K562 (cell line): Measurements from ENCODE around the gene ZNF541. TPM values are rescaled to one million over a fixed set of nuclear protein-coding genes. Genes with fewer than 3 reads are reported as not detected.

ENCODE experiments used
- ATAC-seq: fragments of 200-7000 bp; cut with Tn5 transposase; 3 replicates; pipeline ENCODE4 v1.9.1; 2020; ENCODE audit warnings: moderate library complexity
- BruUV-seq: library from RNA; stranded (reverse); fragments of 400-500 nt; replicated peaks from 2 replicates; lab custom pipeline; 2021; lab: Mats Ljungman, UMichigan
- CTCF ChIA-PET: fragments of 300-600 bp; formaldehyde crosslinking; extraction: SDS; loops from one replicate; lab custom pipeline; 2021; ENCODE audit warnings: low intra/inter-chr PET ratio; lab: Yijun Ruan, JAX
- POLR2A ChIA-PET: fragments of 300-600, 350-650 bp; sonication (Branson Sonifier 250); formaldehyde crosslinking; extraction: SDS; loops from one replicate; lab custom pipeline; 2021; ENCODE audit warnings: antibody characterized with exemption, inconsistent platforms; lab: Yijun Ruan, JAX
- DNase-seq, 4 experiments: peaks; one replicate each; pipeline versions ENCODE4 v3.0.0 to v3.0.0-alpha.2; 2011 to 2018; ENCODE audit warnings: low spot score in 3 of 4, mixed read lengths in 3 of 4; ENCODE audit errors: extremely low read depth in 1 of 4
- FAIRE-seq: peaks from 2 replicates; lab custom pipeline; 2011; peaks lifted over from hg19 to GRCh38; lab: Jason Lieb, UNC
- H2AFZ ChIP-seq: 2 replicates; pipeline ENCODE4 v1.6.0; 2011; ENCODE audit warnings: low read depth, low read length, control low read depth, inconsistent platforms
- H3K27ac ChIP-seq: fragments of 200-600 bp; 3 replicates; pipeline ENCODE4 v1.8.0; 2011; ENCODE audit warnings: low read depth, mild to moderate bottlenecking, control low read depth, inconsistent platforms, low read length, moderate library complexity, mixed read lengths; ENCODE audit errors: extremely low read depth
- H3K27me3 ChIP-seq, 2 experiments: fragments of 300-600 bp in 1 of 2; 2 replicates in 1 of 2; 3 replicates in 1 of 2; pipeline versions ENCODE4 v1.6.0 to v1.8.0; 2011; ENCODE audit warnings: inconsistent platforms in 2 of 2, low read length in 2 of 2, mild to moderate bottlenecking in 1 of 2, mixed read lengths in 1 of 2, moderate library complexity in 1 of 2; ENCODE audit not compliant: control insufficient read depth in 2 of 2, insufficient read depth in 2 of 2
- H3K36me3 ChIP-seq: fragments of 300-600 bp; 3 replicates; pipeline ENCODE4 v1.8.0; 2011; ENCODE audit warnings: mild to moderate bottlenecking, low read length, inconsistent platforms; ENCODE audit not compliant: control insufficient read depth, insufficient read depth
- H3K4me1 ChIP-seq, 2 experiments: fragments of 200-600 bp in 1 of 2; replicated peaks in 1 of 2; 2 replicates in 1 of 2; 3 replicates in 1 of 2; pipeline versions ENCODE4 v1.5.1 to v1.8.0; 2011; ENCODE audit warnings: inconsistent platforms in 2 of 2, low read length in 2 of 2, mild to moderate bottlenecking in 1 of 2, mixed read lengths in 1 of 2, moderate library complexity in 1 of 2; ENCODE audit not compliant: control insufficient read depth in 2 of 2, insufficient read depth in 2 of 2
- H3K4me2 ChIP-seq: 2 replicates; pipeline ENCODE4 v1.6.1; 2011; ENCODE audit warnings: low read length, control low read depth, inconsistent platforms, mixed read lengths; ENCODE audit not compliant: insufficient read depth
- H3K4me3 ChIP-seq: fragments of 200-600 bp; sonication (generic), shearing (Covaris generic); 2 replicates; pipeline ENCODE4 v1.5.1; 2016; ENCODE audit warnings: control low read depth, inconsistent platforms
- H3K79me2 ChIP-seq: fragments of 200-600 bp; 3 replicates; pipeline ENCODE4 v1.8.0; 2011; ENCODE audit warnings: low read length, inconsistent platforms; ENCODE audit not compliant: control insufficient read depth, insufficient read depth
- H3K9ac ChIP-seq, 2 experiments: 2 replicates each; pipeline versions ENCODE4 v1.6.0 to v1.6.1; 2011; ENCODE audit warnings: low read depth in 2 of 2, low read length in 2 of 2, control low read depth in 1 of 2, inconsistent platforms in 1 of 2, mild to moderate bottlenecking in 1 of 2, mixed read lengths in 1 of 2; ENCODE audit not compliant: insufficient read depth in 1 of 2
- H3K9me1 ChIP-seq: one replicate; pipeline ENCODE4 v1.6.0; 2011; ENCODE audit warnings: inconsistent platforms, mild to moderate bottlenecking, low read length, moderate library complexity; ENCODE audit not compliant: control insufficient read depth, insufficient read depth
- H3K9me3 ChIP-seq: replicated peaks from 2 replicates; pipeline ENCODE4 v1.5.1; 2011; ENCODE audit warnings: low read depth, low read length, inconsistent platforms; ENCODE audit not compliant: control insufficient read depth, insufficient read depth
- H4K20me1 ChIP-seq: replicated peaks from 2 replicates; pipeline ENCODE4 v1.6.1; 2011; ENCODE audit warnings: low read length, inconsistent platforms, mixed read lengths; ENCODE audit not compliant: control insufficient read depth, insufficient read depth
- CBX1 ChIP-seq: sonication (generic); IDR thresholded peaks from 2 replicates; pipeline ENCODE4 v1.6.1; 2016; ENCODE audit warnings: antibody characterized with exemption, low read depth, mild to moderate bottlenecking
- E2F5 ChIP-seq: sonication (generic); formaldehyde crosslinking; IDR thresholded peaks from 2 replicates; pipeline ENCODE4 v1.8.0; 2022; ENCODE audit warnings: mild to moderate bottlenecking, missing genetic modification reagents
- EGR1 ChIP-seq: fragments of 450-650 bp; conservative IDR thresholded peaks from 2 replicates; pipeline ENCODE4 v1.6.1; 2017; ENCODE audit warnings: mild to moderate bottlenecking
- ELF1 ChIP-seq: fragments of 200-800 bp; sonication (Bioruptor generic); IDR thresholded peaks from 2 replicates; pipeline ENCODE4 v1.6.1; 2016; ENCODE audit warnings: missing genetic modification characterization, missing compliant biosample characterization
- ETS1 ChIP-seq: conservative IDR thresholded peaks from 2 replicates; pipeline ENCODE4 v1.6.1; 2011; ENCODE audit warnings: low read depth, mild to moderate bottlenecking, low read length; ENCODE audit not compliant: control insufficient read depth
- HMGN3 ChIP-seq: IDR thresholded peaks from 2 replicates; pipeline ENCODE4 v1.6.1; 2011; ENCODE audit warnings: borderline replicate concordance, low read depth, mild to moderate bottlenecking, mixed read lengths, low read length; ENCODE audit not compliant: insufficient read length; ENCODE audit errors: extremely low read depth
- ID3 ChIP-seq, 2 experiments: fragments of 250-450 bp in 1 of 2; fragments of 450-650 bp in 1 of 2; sonication (Bioruptor Pico) in 1 of 2; IDR thresholded peaks; 2 replicates each; pipeline versions ENCODE4 v1.6.1 to v1.8.0; 2016 to 2021; ENCODE audit warnings: mild to moderate bottlenecking in 2 of 2, moderate library complexity in 2 of 2, missing compliant biosample characterization in 1 of 2, missing genetic modification characterization in 1 of 2
- IRF2 ChIP-seq: sonication (generic); formaldehyde crosslinking; IDR thresholded peaks from 2 replicates; pipeline ENCODE4 v1.8.1; 2022; ENCODE audit warnings: mild to moderate bottlenecking, missing genetic modification reagents
- RB1 ChIP-seq: fragments of 450-650 bp; IDR thresholded peaks from 2 replicates; pipeline ENCODE4 v1.6.1; 2017; ENCODE audit warnings: low read depth, mild to moderate bottlenecking
- SUPT5H ChIP-seq: fragments of 450-650 bp; IDR thresholded peaks from 2 replicates; pipeline ENCODE4 v1.6.1; 2016
- TAF1 ChIP-seq: IDR thresholded peaks from 2 replicates; pipeline ENCODE4 v1.6.1; 2011; ENCODE audit warnings: mild to moderate bottlenecking, low read length, moderate library complexity; ENCODE audit not compliant: insufficient read depth, control insufficient read depth, severe bottlenecking; ENCODE audit errors: extremely low read depth
- TFAM ChIP-seq: fragments of 250-450 bp; sonication (Bioruptor Pico); conservative IDR thresholded peaks from 2 replicates; pipeline ENCODE4 v1.5.0; 2021; ENCODE audit warnings: mild to moderate bottlenecking, moderate library complexity
- U2AF1 ChIP-seq: fragments of 200-400 bp; formaldehyde crosslinking; optimal IDR thresholded peaks from 2 replicates; pipeline ENCODE3; 2017; ENCODE audit warnings: mild to moderate bottlenecking, low read depth, low read length, moderate library complexity
- ZC3H4 ChIP-seq: sonication (generic); formaldehyde crosslinking; IDR thresholded peaks from 2 replicates; pipeline ENCODE4 v1.9.0; 2021; ENCODE audit warnings: missing genetic modification reagents, borderline replicate concordance
- ZNF280A ChIP-seq: fragments of 450-650 bp; IDR thresholded peaks from 2 replicates; pipeline ENCODE4 v1.6.1; 2018; ENCODE audit warnings: mild to moderate bottlenecking, low read depth; ENCODE audit not compliant: partially characterized antibody
- WGBS: fragments of 100-300 bp; shearing (Covaris generic); methylation state at CpG from one replicate; pipeline ENCODE4 v1.1.6; 2016; ENCODE audit warnings: low coverage, mixed read lengths; ENCODE audit not compliant: insufficient coverage; ENCODE audit errors: missing lambda C conversion rate; 5-methylcytosine and 5-hydroxymethylcytosine counted together
- in situ Hi-C: fragments of 300-500 bp; cut with MboI; formaldehyde crosslinking; loops from 4 replicates; pipeline ENCODE4 v1.15.0; 2018; ENCODE audit warnings: inconsistent platforms, mixed read lengths
- intact Hi-C: fragments of 100-400 bp; cut with micrococcal nuclease; formaldehyde crosslinking; loops from 2 replicates; pipeline ENCODE4 v1.14.2; 2022
- polyA plus RNA-seq, 8 experiments: library from polyadenylated mRNA; depleted of rRNA in 4 of 8; stranded (reverse) in 5 of 8; unstranded in 3 of 8; fragments of >200 nt; fragmentation: Nextera tagmentation in 2 of 8; fragmentation: Illumina TruSeq in 1 of 8; extraction: Ambion mirVana in 2 of 8; extraction: Trizol in 1 of 8; gene quantifications; 2 replicates each; pipeline versions ENCODE4 v1.2.1 to v1.2.3, GENCODE V29; 2011 to 2014; ENCODE audit warnings: inconsistent platforms in 1 of 8, missing spikeins in 1 of 8
- total RNA-seq, 7 experiments: library from RNA; depleted of rRNA in 6 of 7; stranded (reverse); fragments of >200 nt in 6 of 7; fragmentation: Illumina TruSeq in 2 of 7; extraction: Trizol in 2 of 7; gene quantifications; 2 replicates each; pipeline versions ENCODE4 v1.2.1 to v1.2.3, GENCODE V29; 2011 to 2021; ENCODE audit warnings: low replicate concordance in 1 of 7

ZNF541 gene
- total and polyA plus RNA-seq, 9 of the 15 experiments (the other 6 are each of a cell fraction or from before 2014, with no cell fraction given), result 0.04 to 0.11 (median 0.05) TPM; not detected in 1

- Histone ChIP-seq H3K27me3 (no peaks in the 10 kb centered on the region), H2AFZ (peak within 1 kb of the TSS; percentile 92), H3K79me2 (peaks cover 56% of the 10 kb centered on the region), H3K27ac (peak within 1 kb of the TSS; percentile 89), H3K4me3 (peak within 1 kb of the TSS; percentile 100), H3K9me1 (no peaks in the 10 kb centered on the region), H3K9ac (peak within 1 kb of the TSS; percentile 82 to 94), H3K4me1 (peaks cover 6 to 26% of the 10 kb centered on the region in 2 experiments; a peak in 4 of 5 replicates), H3K9me3 (no peaks in the 10 kb centered on the region), H3K4me2 (peak within 1 kb of the TSS; percentile 93), H4K20me1 (peaks cover 19% of the 10 kb centered on the region; the same call in 1 of the 2 replicates), H3K36me3 (no peaks in the 10 kb centered on the region; the same call in 2 of the 3 replicates)
- intact Hi-C loops, result loop anchor here (10.0 kb wide), 1 partner anchor 164 kb away; no protein-coding TSS in a partner anchor
- WGBS, result under 1% methylated on average over 15 of the region's 94 CpGs
- ChIA-PET POLR2A (no interaction called here), CTCF (interaction anchor here (0.6 kb wide), 1 partner anchor 501 kb away, joined by 4 read pairs; the partner anchor contains the start of gene PLA2G4C)
- no TSS peak for BruUV-seq
- in situ Hi-C loops, result no loop called here
- no peak for FAIRE-seq
- ATAC-seq, result peak; percentile 31
- peak; percentile 83 to 89 (median 86) for DNase-seq
- no peak for TF ChIP-seq ZNF280A
- TF ChIP-seq IRF2 (CRISPR knock-in tag), result no peak
- TF ChIP-seq U2AF1, result no peak
- peak; percentile 56 for TF ChIP-seq TAF1
- TF ChIP-seq EGR1, result peak; percentile 56
- TF ChIP-seq ELF1 (tag), result peak; percentile 34; the same call in 1 of the 2 replicates
- 0 out of 2 replicates have a peak, but pooled peaks have one; percentile 21 for TF ChIP-seq SUPT5H
- peak; percentile 21 for TF ChIP-seq HMGN3
- TF ChIP-seq ID3 (CRISPR knock-in tag; IDR thresholded peaks at IDR 0.05), result no peak
- no peak for TF ChIP-seq ID3 (tag; IDR thresholded peaks at IDR 0.05)
- peak; percentile 28 for TF ChIP-seq RB1
- TF ChIP-seq ZC3H4 (CRISPR knock-in tag), result no peak
- no peak for TF ChIP-seq E2F5 (CRISPR knock-in tag)
- no peak for TF ChIP-seq CBX1
- 0 out of 2 replicates have a peak, but pooled peaks have one; percentile 56 for TF ChIP-seq ETS1
- no peak for TF ChIP-seq TFAM (CRISPR knock-in tag)
Observed at GRCh38 chr19:47608969-47609905, 36.3 kb upstream of the ZNF541 start, which contains the start of gene BICRA. Gene BICRA (plus strand): TSS chr19:47609134. CDS start chr19:47673575, 64,441 bp downstream.
